ENCODE data around the gene C17orf114.

DNA sequence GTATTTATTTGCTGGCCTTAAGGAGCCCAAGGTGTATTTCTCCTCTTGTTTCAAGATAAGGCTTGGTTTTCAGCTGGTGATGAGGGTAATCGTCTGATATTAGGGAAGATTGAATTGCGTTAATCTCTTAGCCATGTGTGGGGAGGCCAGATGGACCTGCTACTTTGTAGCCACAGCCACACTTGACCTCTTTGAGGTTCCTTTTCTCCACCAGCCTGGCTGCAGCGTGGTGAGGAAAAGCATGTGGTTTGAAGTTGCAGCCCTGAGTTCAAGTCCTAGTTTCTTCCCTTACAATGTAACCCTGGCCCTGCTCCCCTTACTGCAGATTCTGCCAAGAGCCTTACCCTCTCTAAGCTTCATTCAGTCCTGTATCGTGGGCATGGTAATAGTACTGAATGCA lies 34.1 kb upstream of the C17orf114 start:
- TF ChIP-seq, protein P1, sequence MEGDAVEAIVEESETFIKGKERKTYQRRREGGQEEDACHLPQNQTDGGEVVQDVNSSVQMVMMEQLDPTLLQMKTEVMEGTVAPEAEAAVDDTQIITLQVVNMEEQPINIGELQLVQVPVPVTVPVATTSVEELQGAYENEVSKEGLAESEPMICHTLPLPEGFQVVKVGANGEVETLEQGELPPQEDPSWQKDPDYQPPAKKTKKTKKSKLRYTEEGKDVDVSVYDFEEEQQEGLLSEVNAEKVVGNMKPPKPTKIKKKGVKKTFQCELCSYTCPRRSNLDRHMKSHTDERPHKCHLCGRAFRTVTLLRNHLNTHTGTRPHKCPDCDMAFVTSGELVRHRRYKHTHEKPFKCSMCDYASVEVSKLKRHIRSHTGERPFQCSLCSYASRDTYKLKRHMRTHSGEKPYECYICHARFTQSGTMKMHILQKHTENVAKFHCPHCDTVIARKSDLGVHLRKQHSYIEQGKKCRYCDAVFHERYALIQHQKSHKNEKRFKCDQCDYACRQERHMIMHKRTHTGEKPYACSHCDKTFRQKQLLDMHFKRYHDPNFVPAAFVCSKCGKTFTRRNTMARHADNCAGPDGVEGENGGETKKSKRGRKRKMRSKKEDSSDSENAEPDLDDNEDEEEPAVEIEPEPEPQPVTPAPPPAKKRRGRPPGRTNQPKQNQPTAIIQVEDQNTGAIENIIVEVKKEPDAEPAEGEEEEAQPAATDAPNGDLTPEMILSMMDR (IDR thresholded peaks at IDR 0.05; ENCODE audit: poor library complexity) = no peak
- TF ChIP-seq EZH2 (IDR thresholded peaks at IDR 0.05; ENCODE audit: borderline replicate concordance) (no peak), EZH2phosphoT487 (IDR thresholded peaks at IDR 0.05; ENCODE audit: low read depth, severe bottlenecking, unreplicated experiment) (no peak)
